ENCODE measurements around the gene NPLOC4.
"Not testable (repeated sequence)": the region's sequence is repeated elsewhere in the genome, so short reads cannot be mapped to it uniquely, and the experiment has no call there.

Gene NPLOC4

DNA sequence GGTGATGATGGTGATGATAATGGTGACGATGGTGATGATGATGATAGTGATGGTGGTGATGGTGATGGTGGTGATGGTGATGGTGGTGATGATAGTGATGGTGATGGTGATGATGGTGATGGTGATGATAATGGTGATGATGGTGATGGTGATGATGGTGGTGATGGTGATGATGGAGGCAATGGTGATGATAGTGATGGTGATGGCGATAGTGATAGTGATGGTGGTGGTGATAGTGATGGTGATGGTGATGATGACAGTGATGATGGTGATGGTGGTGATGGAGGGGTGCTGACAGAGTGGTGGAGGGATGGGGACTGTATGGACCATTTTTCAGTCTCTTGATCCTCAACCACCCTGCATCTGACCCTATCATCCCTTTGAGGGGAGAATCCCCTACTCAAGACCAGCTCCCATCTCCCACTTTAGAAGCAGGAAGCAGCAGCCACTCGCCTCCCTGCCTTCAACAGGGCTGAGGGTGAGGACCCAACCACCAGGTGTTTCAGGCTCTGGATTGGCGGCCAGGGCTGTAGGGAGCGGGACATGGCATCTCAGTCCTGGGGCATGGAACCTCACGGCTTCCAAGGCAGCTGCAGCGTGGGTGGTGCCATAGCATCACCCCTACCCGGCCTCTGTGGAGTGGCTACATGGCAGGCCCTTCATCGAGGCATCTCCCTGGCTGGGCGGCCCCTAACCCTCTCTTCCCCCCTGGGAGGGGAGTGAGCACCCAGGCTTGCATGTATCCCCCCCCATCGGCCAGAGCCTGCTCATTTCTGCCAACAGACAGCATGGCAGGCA, 104.2 kb downstream of the NPLOC4 start:
- no peak for DNase-seq

DNA sequence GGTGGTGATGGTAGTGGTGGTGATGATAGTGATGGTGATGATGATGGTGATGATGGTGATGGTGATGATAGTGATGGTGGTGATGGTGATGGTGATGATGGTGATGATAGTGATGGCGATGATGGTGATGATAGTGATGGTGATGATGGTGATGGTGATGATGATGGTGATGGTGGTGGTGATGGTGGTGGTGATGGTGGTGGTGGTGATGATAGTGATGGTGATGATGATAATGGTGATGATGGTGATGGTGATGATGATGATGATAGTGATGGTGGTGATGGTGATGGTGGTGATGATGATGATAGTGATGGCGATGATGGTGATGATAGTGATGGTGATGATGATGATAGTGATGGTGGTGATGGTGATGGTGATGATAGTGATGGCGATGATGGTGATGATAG, 104.9 kb downstream of the NPLOC4 start:
- DNase-seq = not testable (repeated sequence)

GRCh38 chr17:81531013-81531412, 105.9 kb downstream of the NPLOC4 start:
- not testable (repeated sequence) for DNase-seq

DNA sequence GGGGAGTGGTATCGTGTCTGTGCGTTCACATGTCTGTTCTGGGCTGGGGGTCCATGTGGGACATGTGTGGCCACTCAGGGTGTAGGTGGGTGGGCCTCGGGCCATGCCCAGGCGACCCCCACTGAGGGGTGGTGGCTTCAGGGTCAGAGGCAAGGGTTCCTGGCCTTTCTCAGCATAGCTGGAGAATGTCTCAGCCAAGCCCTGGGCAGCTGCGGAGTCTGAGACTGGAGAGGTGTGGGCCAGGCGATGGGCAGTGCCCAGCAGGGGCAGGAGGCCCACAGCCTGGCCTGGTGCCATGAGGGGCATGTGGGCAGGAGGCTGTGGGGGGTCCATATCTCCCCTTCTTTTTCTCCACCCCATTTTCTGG, 107.5 kb downstream of the NPLOC4 start:
- DNase-seq = no peak

DNA sequence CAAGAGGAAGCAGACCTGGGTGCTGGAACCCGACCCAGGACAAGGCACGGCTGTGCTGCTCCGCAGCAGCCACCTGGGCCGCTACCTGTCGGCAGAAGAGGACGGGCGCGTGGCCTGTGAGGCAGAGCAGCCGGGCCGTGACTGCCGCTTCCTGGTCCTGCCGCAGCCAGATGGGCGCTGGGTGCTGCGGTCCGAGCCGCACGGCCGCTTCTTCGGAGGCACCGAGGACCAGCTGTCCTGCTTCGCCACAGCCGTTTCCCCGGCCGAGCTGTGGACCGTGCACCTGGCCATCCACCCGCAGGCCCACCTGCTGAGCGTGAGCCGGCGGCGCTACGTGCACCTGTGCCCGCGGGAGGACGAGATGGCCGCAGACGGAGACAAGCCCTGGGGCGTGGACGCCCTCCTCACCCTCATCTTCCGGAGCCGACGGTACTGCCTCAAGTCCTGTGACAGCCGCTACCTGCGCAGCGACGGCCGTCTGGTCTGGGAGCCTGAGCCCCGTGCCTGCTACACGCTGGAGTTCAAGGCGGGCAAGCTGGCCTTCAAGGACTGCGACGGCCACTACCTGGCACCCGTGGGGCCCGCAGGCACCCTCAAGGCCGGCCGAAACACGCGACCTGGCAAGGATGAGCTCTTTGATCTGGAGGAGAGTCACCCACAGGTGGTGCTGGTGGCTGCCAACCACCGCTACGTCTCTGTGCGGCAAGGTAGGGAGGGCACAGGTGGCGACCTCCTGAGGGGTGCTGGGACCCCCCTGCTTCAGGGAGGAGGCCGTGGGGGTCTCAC, 108.1 kb downstream of the NPLOC4 start:
- DNase-seq = no peak

DNA sequence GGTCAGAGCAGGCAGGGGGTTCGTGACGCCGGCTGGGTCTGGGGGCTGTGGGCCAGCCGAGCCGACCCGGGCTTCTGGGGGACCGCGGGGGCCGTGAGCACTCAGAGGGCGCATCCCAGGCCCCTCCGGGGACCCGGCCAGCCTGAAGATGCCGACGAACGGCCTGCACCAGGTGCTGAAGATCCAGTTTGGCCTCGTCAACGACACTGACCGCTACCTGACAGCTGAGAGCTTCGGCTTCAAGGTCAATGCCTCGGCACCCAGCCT, 108.6 kb downstream of the NPLOC4 start:
- DNase-seq = no peak

DNA sequence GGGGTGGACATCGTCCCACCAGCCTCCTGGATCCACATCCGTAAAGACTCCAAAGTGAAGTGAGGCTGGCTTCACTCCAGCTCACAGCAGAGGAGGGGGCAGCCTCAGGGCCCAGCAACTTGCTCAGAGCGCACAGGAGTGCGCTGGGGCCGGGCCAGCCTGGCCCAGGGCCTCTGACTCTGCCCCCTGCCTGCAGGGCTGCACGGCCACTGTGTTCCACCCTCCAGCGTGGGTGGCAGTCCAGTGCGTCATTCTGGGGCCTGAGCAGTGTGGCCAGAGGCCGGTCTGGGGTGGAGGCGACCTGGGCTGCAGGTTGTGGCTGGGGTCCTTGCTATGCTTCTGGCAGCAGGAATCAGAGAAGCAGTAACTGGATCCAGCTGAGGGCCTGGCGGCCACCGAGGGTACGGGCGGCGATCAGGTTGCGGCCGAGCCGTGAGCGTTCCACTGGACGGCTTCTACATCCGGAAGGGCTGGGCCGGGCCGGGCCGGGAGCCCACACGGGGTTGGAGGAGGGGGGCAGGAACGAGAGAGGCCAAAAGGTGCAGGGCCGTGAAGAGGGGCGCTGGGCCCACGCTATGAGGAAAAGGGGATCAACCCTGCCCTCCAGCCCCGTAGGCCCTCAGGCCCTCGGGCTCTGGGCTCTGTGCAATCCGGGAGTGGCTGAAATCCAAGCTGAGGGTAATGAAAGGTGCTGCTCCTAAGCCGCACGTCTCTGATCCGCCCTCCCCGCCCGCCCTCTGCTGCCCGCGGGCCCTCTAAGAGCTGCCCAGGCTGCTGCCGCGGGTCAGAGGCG, 109.1 kb downstream of the NPLOC4 start, which contains the start of gene FSCN2:
FSCN2 (plus strand) TSS at position 787 of the 793 bp plus-strand sequence. CDS start 155 bp downstream, outside the sequence.
- DNase-seq = no peak

DNA sequence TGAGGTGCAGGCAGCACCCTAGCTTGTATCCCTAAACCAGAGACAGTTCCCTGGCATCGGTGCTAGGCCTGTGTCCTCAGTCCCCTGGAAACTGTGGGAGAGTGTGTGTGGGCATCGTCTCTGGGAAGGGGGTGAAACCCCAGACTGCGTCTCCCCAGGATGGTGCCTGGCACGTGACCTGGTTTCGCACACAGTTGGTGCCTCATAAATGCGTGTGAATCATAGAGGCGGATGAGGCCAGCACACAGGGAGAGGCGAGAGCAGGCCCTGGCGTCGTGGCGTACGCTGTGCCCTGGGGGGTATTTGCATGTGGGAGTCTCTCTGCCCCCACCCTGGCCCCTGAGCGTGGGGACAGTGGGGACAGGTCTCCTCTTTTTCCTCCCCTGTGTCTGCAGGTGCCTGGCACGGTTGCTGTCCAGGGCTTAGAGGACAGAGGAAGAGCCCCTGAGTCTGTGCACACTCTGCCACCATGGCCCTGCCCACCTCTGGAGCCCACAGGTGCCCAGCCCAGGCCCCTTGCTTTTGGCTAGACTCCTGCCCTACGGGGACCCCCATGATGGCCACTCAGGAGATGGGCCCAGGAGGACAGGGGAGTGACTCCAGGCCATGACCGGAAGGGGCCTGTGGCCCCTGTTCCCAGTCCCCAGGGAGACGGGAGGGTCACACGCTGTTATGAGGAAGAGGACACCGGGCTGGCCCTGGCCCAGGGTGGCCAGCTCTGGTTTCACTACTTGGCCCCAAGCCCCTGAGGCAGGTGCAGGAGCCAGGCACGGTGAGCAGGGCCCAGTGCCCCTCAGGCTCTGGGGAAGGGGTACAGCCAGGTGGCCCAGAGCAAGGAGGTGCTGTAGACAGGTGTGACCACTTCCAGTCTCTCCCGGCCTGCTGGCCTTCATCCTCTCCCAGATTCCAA, 110.0 kb downstream of the NPLOC4 start:
- DNase-seq = no peak

- DNase-seq = no peak
Measured at GRCh38 chr17:81524865-81525159, 112.1 kb downstream of the NPLOC4 start.

- no peak for DNase-seq
Measured at GRCh38 chr17:81524039-81524864, 112.7 kb downstream of the NPLOC4 start.

DNA sequence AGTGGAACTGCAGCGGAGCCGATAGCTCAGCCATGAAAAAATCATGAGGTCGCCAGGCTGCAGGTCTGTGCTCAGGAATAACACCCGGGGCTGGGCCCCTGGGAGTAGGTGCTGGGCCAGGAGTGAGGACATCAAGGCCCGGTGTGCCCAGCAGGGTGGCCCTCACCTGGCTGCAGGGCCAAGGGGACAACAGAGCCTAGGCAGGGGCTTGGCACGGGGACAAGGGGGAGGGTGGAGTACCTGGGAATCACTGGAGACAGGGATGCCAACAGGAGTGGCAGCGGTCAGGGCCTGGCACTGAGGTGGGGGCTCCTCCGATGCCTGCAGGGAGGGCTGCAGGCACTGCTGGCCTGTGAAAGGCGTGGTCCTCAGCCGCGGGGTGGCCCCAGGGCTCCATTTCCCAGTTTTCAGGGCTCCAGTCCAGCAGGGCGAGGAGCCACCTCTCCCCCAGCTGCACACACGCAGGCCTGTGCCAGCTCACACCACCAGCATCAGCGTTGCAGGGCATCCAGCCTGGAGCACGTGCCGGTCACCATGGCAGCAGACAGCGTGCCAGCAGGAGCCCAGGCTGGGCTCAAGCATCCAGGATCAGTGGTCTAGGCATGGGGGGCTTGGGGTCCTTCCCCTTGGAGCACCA, 113.4 kb downstream of the NPLOC4 start:
- no peak for DNase-seq

- DNase-seq = peak in 1 of 2 donors; percentile 23
Measured at GRCh38 chr17:81522491-81523401, 114.2 kb downstream of the NPLOC4 start.

GRCh38 chr17:81520021-81520901, 116.7 kb downstream of the NPLOC4 start:
- DNase-seq = no peak

- peak; percentile 15 to 21 for DNase-seq
Measured at GRCh38 chr17:81519284-81520020, 117.5 kb downstream of the NPLOC4 start.

DNA sequence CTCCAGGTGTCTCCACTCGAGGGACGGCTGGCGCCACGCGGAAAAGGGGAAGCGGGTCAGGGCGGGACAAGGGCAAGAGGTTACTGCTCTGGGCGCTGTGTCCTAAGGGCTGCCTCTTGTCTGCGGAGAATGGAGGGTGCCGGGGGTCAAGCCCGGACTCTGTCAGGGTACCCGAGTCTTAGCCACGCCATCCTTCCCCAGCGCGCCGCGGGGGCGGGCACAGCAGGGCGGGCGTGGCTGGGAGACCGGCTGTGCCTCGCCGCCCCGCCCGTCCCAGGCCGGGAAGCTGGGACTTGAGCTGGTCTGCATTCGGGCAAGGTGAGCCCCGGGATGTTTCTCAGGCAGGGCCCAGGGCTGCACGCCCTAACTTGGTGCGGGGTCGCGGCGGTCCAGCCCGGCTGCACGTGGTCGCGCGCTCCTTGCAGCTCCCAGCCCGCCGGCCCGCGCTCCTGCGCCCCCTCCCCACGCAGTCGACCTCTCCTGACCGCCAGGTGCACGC, 118.1 kb downstream of the NPLOC4 start:
- peak; percentile 7 to 33 for DNase-seq

GRCh38 chr17:81518113-81518784, 118.7 kb downstream of the NPLOC4 start:
- DNase-seq = no peak

DNA sequence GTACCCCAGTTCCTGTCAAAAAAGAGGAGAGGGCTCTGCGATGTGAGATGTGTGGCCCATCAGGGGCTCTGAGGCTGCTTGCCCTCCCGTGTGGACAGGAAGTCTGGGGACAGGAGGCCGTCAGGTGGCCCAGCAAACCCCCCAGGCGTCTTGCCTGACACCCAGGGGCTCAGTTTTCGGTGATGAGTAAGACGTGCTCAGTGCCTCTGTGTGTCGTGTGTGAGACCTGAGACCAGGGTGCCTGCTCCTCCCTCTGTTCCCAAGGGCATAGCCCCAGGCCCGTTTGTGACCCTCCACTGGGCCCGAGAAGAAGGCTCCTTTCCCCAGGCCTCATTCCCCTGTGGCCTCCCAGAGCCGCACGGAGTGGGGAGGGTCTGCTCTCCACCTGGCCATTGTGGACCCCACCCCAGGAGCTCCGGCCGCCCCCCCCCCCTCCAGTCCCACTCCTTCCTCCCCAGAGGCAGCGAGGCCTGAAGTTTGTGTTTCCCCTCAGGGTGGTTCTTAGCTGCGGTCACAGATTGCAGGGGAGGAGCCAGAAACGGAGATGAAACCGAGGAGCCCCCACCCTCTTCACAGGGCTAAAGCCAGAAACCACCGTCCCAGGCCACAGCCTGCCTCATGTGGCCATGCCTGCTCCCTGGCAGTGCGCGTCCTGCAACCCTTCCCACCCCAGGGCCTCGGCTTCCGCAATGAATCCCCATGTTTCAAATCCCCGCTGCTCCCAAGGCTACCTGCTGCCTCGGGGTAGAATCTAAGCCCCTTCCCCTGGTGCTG, 119.4 kb downstream of the NPLOC4 start:
- peak; percentile 7 to 10 for DNase-seq

Measured in inflammatory macrophage treated with lipopolysaccharide for 1 hour (primary cell).